Measurements from ENCODE around the gene DCAF15.
"Not testable (repeated sequence)": the region's sequence is repeated elsewhere in the genome, so short reads cannot be mapped to it uniquely, and the experiment has no call there.

The DCAF15 gene

DNA sequence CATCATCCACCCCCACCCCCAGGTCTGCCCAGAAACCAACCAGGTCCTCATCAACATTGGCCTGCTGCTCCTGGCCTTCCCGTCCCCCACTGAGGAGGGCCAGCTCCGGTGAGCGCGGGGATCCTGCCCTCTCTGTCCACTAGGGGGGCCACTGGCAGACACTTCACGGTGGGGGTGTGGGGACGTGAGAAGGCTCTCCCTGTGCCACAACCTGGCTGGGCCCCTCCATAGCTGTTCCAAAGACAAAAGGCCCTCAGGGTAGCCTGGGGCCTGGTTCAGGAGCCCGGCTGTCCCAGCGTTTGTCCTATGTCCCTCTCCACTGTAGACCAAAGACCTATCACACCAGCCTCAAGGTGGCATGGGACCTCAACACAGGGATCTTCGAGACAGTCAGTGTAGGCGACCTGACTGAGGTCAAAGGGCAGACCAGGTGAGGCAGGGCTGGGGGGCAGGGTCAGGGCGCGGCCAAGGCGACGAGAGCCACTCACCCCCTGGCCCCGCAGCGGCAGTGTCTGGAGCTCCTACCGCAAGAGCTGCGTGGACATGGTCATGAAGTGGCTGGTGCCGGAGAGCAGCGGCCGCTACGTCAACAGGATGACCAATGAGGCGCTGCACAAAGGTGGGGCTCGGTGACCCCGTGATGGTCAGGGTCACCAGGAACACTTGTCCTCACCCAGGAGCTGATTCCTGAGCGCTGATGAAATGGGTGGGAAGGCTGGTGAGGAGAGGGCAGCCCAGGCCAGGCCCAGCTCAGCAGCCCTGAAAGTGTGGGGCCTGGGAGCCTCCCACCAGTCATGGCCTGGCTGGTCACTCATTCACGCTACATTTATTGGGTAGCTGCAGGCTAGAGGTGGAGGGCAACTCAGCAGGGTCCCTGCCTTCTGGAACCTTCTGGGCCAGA lies 7.9 kb downstream of the DCAF15 start:
- no peak for DNase-seq
- no peak overlapping the region for H3K4me3 Mint-ChIP-seq
- peaks cover 26 to 42% of the 10 kb centered on the region in 2 donors for H3K36me3 Mint-ChIP-seq
- H3K4me1 Mint-ChIP-seq = no peaks in the 10 kb centered on the region
- H3K27me3 Mint-ChIP-seq = no peaks in the 10 kb centered on the region
- peak in 1 of 2 donors; percentile 60 for ATAC-seq (replicated peaks)
- no peaks in the 10 kb centered on the region for H3K9me3 Mint-ChIP-seq
- H3K27ac Mint-ChIP-seq = peak overlapping the region; percentile 63

- Mint-ChIP-seq H3K36me3 (peaks cover 21 to 36% of the 10 kb centered on the region in 2 donors), H3K27me3 (no peaks in the 10 kb centered on the region), H3K9me3 (no peaks in the 10 kb centered on the region), H3K4me1 (no peaks in the 10 kb centered on the region), H3K4me3 (no peak overlapping the region), H3K27ac (peak overlapping the region; percentile 85)
- ATAC-seq (replicated peaks) (no peak), DNase-seq (no peak)
Measured at GRCh38 chr19:13960863-13961784, 8.8 kb downstream of the DCAF15 start.

GRCh38 chr19:13961826-13962698 lies 9.8 kb downstream of the DCAF15 start:
- ATAC-seq (replicated peaks) = no peak

GRCh38 chr19:13962699-13963602 lies 10.6 kb downstream of the DCAF15 start:
- H3K36me3 Mint-ChIP-seq = peaks cover 13 to 34% of the 10 kb centered on the region in 2 donors
- no peaks in the 10 kb centered on the region for H3K4me1 Mint-ChIP-seq
- H3K27ac Mint-ChIP-seq = no peak overlapping the region
- H3K9me3 Mint-ChIP-seq = no peaks in the 10 kb centered on the region
- H3K4me3 Mint-ChIP-seq = no peak overlapping the region
- no peak for DNase-seq
- ATAC-seq (replicated peaks) = no peak
- H3K27me3 Mint-ChIP-seq = no peaks in the 10 kb centered on the region

More at GRCh38 chr19:13961826-13962698, 9.8 kb downstream of the DCAF15 start:
- DNase-seq = no peak
- Mint-ChIP-seq H3K27ac (peak overlapping the region; percentile 65), H3K4me1 (no peaks in the 10 kb centered on the region), H3K27me3 (no peaks in the 10 kb centered on the region), H3K9me3 (no peaks in the 10 kb centered on the region), H3K4me3 (no peak overlapping the region), H3K36me3 (peaks cover 16 to 32% of the 10 kb centered on the region in 2 donors)

DNA sequence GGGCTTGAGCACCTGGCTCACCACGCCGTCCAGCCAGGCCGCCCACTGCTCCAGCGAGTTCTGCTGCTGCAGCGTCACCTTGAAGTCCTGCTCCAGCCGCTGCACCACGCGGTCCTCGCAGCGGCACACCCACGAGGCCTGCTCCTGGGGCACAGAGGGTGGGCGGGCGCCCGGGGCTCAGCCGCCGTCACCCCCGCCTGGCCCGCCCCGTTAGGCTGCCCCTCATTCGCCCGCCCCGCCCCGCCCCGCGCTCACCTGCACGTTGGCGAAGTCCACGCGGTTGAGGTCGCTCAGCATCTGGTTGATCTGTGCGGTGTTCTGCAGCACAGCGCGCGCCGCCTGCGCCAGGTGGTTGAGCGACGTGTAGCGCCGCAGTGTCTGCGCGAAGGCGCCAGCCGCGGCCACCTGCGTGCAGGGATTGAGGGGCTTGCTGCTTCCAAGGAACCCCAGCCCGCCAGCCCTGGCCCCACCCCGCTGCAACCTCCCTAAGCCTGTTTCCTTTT lies 11.3 kb downstream of the DCAF15 start:
- Mint-ChIP-seq H3K4me1 (no peaks in the 10 kb centered on the region), H3K27me3 (no peaks in the 10 kb centered on the region), H3K27ac (no peak overlapping the region), H3K9me3 (no peaks in the 10 kb centered on the region), H3K4me3 (no peak overlapping the region), H3K36me3 (peaks cover 13 to 31% of the 10 kb centered on the region in 2 donors)
- ATAC-seq (replicated peaks) = no peak
- DNase-seq = no peak

GRCh38 chr19:13964776-13965175 lies 12.5 kb downstream of the DCAF15 start:
- DNase-seq (no peak), ATAC-seq (replicated peaks) (no peak)
- Mint-ChIP-seq H3K36me3 (peaks cover 19 to 39% of the 10 kb centered on the region in 2 donors), H3K27ac (no peak overlapping the region), H3K4me1 (no peaks in the 10 kb centered on the region), H3K4me3 (no peak overlapping the region), H3K9me3 (no peaks in the 10 kb centered on the region), H3K27me3 (no peaks in the 10 kb centered on the region)

DNA sequence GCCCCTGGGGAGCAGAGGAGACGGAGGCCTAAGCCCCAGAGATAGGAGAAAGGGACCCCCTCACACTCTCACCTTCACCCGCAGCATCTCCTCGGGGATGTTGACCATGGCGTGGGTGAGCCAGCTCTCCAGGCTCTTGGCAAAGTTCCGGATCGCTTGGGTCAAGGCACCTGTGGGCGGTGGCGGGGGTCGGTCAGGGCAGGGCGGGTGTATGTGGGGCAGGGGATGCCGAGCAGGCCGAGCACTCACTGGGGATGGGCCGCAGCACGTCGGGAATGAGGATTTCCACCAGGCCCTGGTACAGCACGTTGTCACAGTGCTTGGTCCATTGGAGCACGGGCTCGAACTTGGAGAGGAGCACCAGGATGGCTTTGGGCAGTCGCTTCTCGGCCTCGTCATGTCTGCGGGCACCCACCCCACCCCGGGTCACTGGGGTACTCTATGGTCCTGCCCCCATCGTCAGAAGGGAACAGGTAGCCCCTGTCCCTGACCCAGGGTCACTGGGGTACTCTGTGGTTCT lies 13.1 kb downstream of the DCAF15 start:
- peaks cover 18 to 35% of the 10 kb centered on the region in 2 donors for H3K36me3 Mint-ChIP-seq
- no peak overlapping the region for H3K4me3 Mint-ChIP-seq
- no peaks in the 10 kb centered on the region for H3K4me1 Mint-ChIP-seq
- H3K27ac Mint-ChIP-seq = no peak overlapping the region
- no peaks in the 10 kb centered on the region for H3K9me3 Mint-ChIP-seq
- DNase-seq (no peak), ATAC-seq (replicated peaks) (no peak)
- no peaks in the 10 kb centered on the region for H3K27me3 Mint-ChIP-seq

DNA sequence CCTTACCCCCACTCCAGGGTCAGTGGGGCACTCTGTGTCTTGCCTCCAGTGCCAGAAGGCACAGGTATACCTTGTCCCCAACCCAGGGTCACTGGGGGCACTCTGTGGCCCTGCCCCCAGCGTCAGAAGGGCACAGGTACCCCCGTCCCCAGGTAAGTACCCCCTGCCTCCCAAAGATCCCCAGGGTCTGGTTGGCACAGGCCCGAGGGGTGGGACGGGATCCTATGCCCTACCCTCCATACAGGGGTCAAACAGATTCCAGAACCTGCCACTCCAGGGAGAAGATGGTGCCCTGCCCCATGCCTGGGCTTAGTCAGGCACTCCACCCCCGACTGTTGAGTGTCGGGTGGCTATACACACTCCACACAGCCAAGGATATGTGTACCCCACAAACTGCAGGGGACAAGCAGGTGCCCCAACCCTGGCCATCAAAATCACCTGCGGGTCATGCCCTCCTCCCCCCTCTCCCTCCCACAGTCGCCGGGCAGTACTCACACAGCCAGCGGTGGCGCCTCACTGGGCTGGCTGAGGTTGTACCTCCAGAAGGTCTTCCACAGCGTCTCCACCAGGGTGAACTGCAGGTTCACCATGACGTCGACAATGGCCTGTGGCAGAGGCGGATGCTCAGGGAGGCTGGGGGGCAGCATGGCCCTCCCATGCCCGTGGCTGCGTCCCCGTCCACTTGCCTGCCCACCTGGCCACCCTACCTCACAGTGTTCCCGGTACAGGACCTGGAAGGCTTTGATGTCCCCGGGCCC lies 13.8 kb downstream of the DCAF15 start:
- H3K27me3 Mint-ChIP-seq = no peaks in the 10 kb centered on the region
- no peaks in the 10 kb centered on the region for H3K4me1 Mint-ChIP-seq
- ATAC-seq (replicated peaks) = no peak
- no peak overlapping the region for H3K27ac Mint-ChIP-seq
- H3K4me3 Mint-ChIP-seq = no peak overlapping the region
- DNase-seq = no peak
- no peaks in the 10 kb centered on the region for H3K9me3 Mint-ChIP-seq
- peaks cover 16 to 32% of the 10 kb centered on the region in 2 donors for H3K36me3 Mint-ChIP-seq

DNA sequence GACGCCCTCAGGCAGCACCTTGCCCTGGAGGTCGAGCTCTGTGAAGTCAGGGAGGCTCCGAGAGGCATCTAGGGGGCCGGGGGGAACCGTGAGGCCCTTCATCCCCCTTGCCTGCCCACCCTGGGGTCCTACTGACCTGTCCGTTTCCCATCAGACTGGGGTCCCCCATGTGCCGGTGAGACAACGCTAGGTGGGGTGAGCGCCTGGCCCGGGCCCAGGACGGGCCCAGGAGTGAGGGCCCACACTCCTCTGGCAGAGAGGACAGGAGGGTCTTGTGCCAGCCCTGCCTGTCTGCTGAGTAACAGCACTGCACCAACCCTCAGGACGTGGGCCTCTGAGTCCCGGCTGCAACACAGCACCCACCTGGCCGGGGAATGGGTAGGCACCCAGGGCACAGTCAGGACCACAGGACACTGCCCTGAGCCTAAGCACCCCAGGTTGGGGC lies 14.4 kb downstream of the DCAF15 start:
- Mint-ChIP-seq H3K27ac (no peak overlapping the region), H3K36me3 (peaks cover 11 to 26% of the 10 kb centered on the region in 2 donors), H3K4me1 (no peaks in the 10 kb centered on the region), H3K27me3 (no peaks in the 10 kb centered on the region), H3K4me3 (no peak overlapping the region), H3K9me3 (no peaks in the 10 kb centered on the region)
- DNase-seq (no peak), ATAC-seq (replicated peaks) (no peak)

DNA sequence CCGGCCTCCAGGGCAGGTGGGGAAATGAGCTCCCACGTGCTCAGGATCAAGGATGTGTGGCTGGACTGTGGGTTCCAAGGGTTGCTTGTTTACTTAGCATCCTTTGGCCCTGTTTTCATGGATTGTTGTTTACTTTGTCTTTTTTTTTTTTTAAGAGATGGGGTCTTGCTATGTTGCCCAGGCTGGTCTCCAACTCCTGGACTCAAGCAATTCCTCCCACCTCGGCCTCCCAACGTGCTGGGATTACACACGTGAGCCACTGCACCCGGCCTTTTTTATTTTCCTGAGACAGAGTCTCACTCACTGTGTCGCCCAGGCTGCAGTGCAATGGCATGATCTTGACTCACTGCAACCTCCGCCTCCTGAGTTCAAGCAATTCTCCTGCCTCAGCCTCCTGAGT lies 14.9 kb downstream of the DCAF15 start:
- not testable (repeated sequence) for H3K27me3 Mint-ChIP-seq; H3K4me1 Mint-ChIP-seq; H3K4me3 Mint-ChIP-seq; H3K27ac Mint-ChIP-seq; H3K9me3 Mint-ChIP-seq; DNase-seq; ATAC-seq (replicated peaks)
- peaks cover 11 to 25% of the 10 kb centered on the region in 2 donors for H3K36me3 Mint-ChIP-seq

- H3K9me3 Mint-ChIP-seq = no peaks in the 10 kb centered on the region
- H3K4me3 Mint-ChIP-seq = no peak overlapping the region
- DNase-seq = no peak
- no peak for ATAC-seq (replicated peaks)
- peaks cover 16 to 32% of the 10 kb centered on the region in 2 donors for H3K36me3 Mint-ChIP-seq
- no peaks in the 10 kb centered on the region for H3K27me3 Mint-ChIP-seq
- no peaks in the 10 kb centered on the region for H3K4me1 Mint-ChIP-seq
- H3K27ac Mint-ChIP-seq = no peak overlapping the region
Measured at GRCh38 chr19:13968383-13968935, 16.1 kb downstream of the DCAF15 start.

- H3K36me3 Mint-ChIP-seq = peaks cover 17 to 34% of the 10 kb centered on the region in 2 donors
- DNase-seq = no peak
- H3K4me3 Mint-ChIP-seq = no peak overlapping the region
- peak overlapping the region; percentile 1 for H3K27ac Mint-ChIP-seq
- no peak for ATAC-seq (replicated peaks)
- peaks cover 0 to under 1% of the 10 kb centered on the region in 2 donors for H3K4me1 Mint-ChIP-seq
- no peaks in the 10 kb centered on the region for H3K27me3 Mint-ChIP-seq
- H3K9me3 Mint-ChIP-seq = no peaks in the 10 kb centered on the region
Measured at GRCh38 chr19:13968999-13969398, 16.7 kb downstream of the DCAF15 start.

All from stimulated activated naive B cell treated with anti-CD40 and anti-IgM and Interleukin-4, amounts not matched to agents 10 μg/mL and 1 μg/mL and 100 μg/mL, for 72 hours (primary cell).